OCI-LY1 (cell line): ENCODE measurements around the gene PRMT5.

Source experiments
- H2AFZ ChIP-seq: fragments of 200-600 bp; sonication (generic), shearing (Covaris generic); 2 replicates; pipeline ENCODE4 v1.6.0; 2014; ENCODE audit warnings: antibody characterized with exemption, mild to moderate bottlenecking, low read length
- H3F3A ChIP-seq: fragments of 200-600 bp; sonication (generic), shearing (Covaris generic); 2 replicates; pipeline ENCODE4 v1.6.0; 2014; ENCODE audit warnings: mild to moderate bottlenecking, antibody characterized with exemption, low read length, moderate library complexity; ENCODE audit not compliant: insufficient read depth
- H3K27ac ChIP-seq: fragments of 200-600 bp; sonication (generic); 2 replicates; pipeline ENCODE4 v1.5.1; 2014; ENCODE audit warnings: low read length, mixed run types, mild to moderate bottlenecking, low read depth; ENCODE audit not compliant: poor library complexity, severe bottlenecking
- H3K27me3 ChIP-seq: fragments of 200-600 bp; sonication (generic); 2 replicates; pipeline ENCODE4 v1.6.0; 2014; ENCODE audit warnings: antibody characterized with exemption, mild to moderate bottlenecking, low read length, moderate library complexity; ENCODE audit not compliant: insufficient read depth
- H3K36me3 ChIP-seq: fragments of 200-600 bp; sonication (generic); 2 replicates; pipeline ENCODE4 v1.6.1; 2014; ENCODE audit warnings: mild to moderate bottlenecking, antibody characterized with exemption, low read length, moderate library complexity, mixed read lengths; ENCODE audit not compliant: insufficient read depth
- H3K4me1 ChIP-seq: fragments of 200-600 bp; sonication (generic); 2 replicates; pipeline ENCODE4 v1.5.1; 2014; ENCODE audit warnings: mild to moderate bottlenecking, low read length, moderate library complexity; ENCODE audit not compliant: insufficient read depth, severe bottlenecking
- H3K4me2 ChIP-seq: fragments of 200-600 bp; sonication (generic), shearing (Covaris generic); 2 replicates; pipeline ENCODE4 v1.6.1; 2014; ENCODE audit warnings: low read length
- H3K4me3 ChIP-seq: fragments of 200-600 bp; sonication (generic); 2 replicates; pipeline ENCODE4 v1.5.1; 2014; ENCODE audit warnings: low read length, low read depth, mild to moderate bottlenecking, mixed read lengths; ENCODE audit not compliant: poor library complexity, severe bottlenecking
- H3K79me2 ChIP-seq: fragments of 200-600 bp; shearing (Covaris generic); 2 replicates; pipeline ENCODE4 v1.6.1; 2016; ENCODE audit warnings: mixed run types, low read length, mixed read lengths; ENCODE audit not compliant: insufficient read depth
- H3K9ac ChIP-seq: fragments of 200-600 bp; sonication (generic), shearing (Covaris generic); 2 replicates; pipeline ENCODE4 v1.6.1; 2014; ENCODE audit warnings: mild to moderate bottlenecking, low read length, mixed read lengths
- H3K9me2 ChIP-seq: fragments of 200-600 bp; sonication (generic), shearing (Covaris generic); 2 replicates; pipeline ENCODE4 v1.6.1; 2014; ENCODE audit warnings: low read depth, mild to moderate bottlenecking, low read length, mixed read lengths
- H3K9me3 ChIP-seq: fragments of 200-600 bp; shearing (Covaris generic); 2 replicates; pipeline ENCODE4 v1.6.1; 2014; ENCODE audit warnings: low read length, mixed read lengths
- H4K20me1 ChIP-seq: fragments of 200-600 bp; sonication (generic), shearing (Covaris generic); 2 replicates; pipeline ENCODE4 v1.6.0; 2016; ENCODE audit warnings: mild to moderate bottlenecking, low read length; ENCODE audit not compliant: insufficient read depth
- CTCF ChIP-seq: fragments of 200-600 bp; sonication (generic), shearing (Covaris generic); IDR thresholded peaks from 2 replicates; pipeline ENCODE4 v1.5.1; 2017; ENCODE audit warnings: mild to moderate bottlenecking, antibody characterized with exemption, low read length, moderate library complexity, mixed read lengths
- EZH2 ChIP-seq: fragments of 200-600 bp; sonication (generic), shearing (Covaris generic); IDR thresholded peaks from 2 replicates; pipeline ENCODE4 v1.8.0; 2017; ENCODE audit warnings: borderline replicate concordance, mixed run types, mild to moderate bottlenecking, antibody characterized with exemption, low read length, moderate library complexity, mixed read lengths

PRMT5 gene

GRCh38 chr14:22882529-22883172, 46.5 kb downstream of the PRMT5 start:
- no peak overlapping the region for H3K9ac ChIP-seq
- H2AFZ ChIP-seq = no peak overlapping the region
- H3K9me2 ChIP-seq = no peaks in the 10 kb centered on the region
- peaks cover 13% of the 10 kb centered on the region for H3K36me3 ChIP-seq
- H3K4me1 ChIP-seq = peaks cover 22% of the 10 kb centered on the region
- H3K27me3 ChIP-seq = 0 out of 2 replicates have a peak, but pooled peaks cover 6% of the 10 kb centered on the region
- no peak overlapping the region for H3K4me2 ChIP-seq
- no peak overlapping the region for H3K27ac ChIP-seq
- H4K20me1 ChIP-seq = no peaks in the 10 kb centered on the region
- TF ChIP-seq EZH2 (no peak), CTCF (no peak)
- H3F3A ChIP-seq = peaks cover 5% of the 10 kb centered on the region
- H3K9me3 ChIP-seq = no peaks in the 10 kb centered on the region
- no peaks in the 10 kb centered on the region for H3K79me2 ChIP-seq
- no peak overlapping the region for H3K4me3 ChIP-seq

- H2AFZ ChIP-seq = no peak overlapping the region
- H3F3A ChIP-seq = no peaks in the 10 kb centered on the region
- H3K27ac ChIP-seq = no peak overlapping the region
- peaks cover 19% of the 10 kb centered on the region for H3K36me3 ChIP-seq
- no peaks in the 10 kb centered on the region for H4K20me1 ChIP-seq
- no peaks in the 10 kb centered on the region for H3K9me3 ChIP-seq
- H3K4me2 ChIP-seq = no peak overlapping the region
- H3K9me2 ChIP-seq = no peaks in the 10 kb centered on the region
- H3K9ac ChIP-seq = no peak overlapping the region
- no peak overlapping the region for H3K4me3 ChIP-seq
- 0 out of 2 replicates have a peak, but pooled peaks cover 6% of the 10 kb centered on the region for H3K27me3 ChIP-seq
- H3K4me1 ChIP-seq = peaks cover 16% of the 10 kb centered on the region
- TF ChIP-seq EZH2 (no peak), CTCF (no peak)
- no peaks in the 10 kb centered on the region for H3K79me2 ChIP-seq
These were observed 47.1 kb downstream of the PRMT5 start for GRCh38 chr14:22882064-22882463.

- H4K20me1 ChIP-seq = no peaks in the 10 kb centered on the region
- H3K79me2 ChIP-seq = no peaks in the 10 kb centered on the region
- H3K9me3 ChIP-seq = no peaks in the 10 kb centered on the region
- H3K4me2 ChIP-seq = no peak overlapping the region
- TF ChIP-seq CTCF = no peak
- TF ChIP-seq EZH2 = no peak
- H3K36me3 ChIP-seq = peaks cover 51% of the 10 kb centered on the region
- H3K9me2 ChIP-seq = no peaks in the 10 kb centered on the region
- H3K27me3 ChIP-seq = no peaks in the 10 kb centered on the region
- no peak overlapping the region for H3K9ac ChIP-seq
- H2AFZ ChIP-seq = no peak overlapping the region
- H3F3A ChIP-seq = no peaks in the 10 kb centered on the region
- peaks cover 5% of the 10 kb centered on the region for H3K4me1 ChIP-seq
- H3K4me3 ChIP-seq = no peak overlapping the region
- no peak overlapping the region for H3K27ac ChIP-seq
These were observed 50.6 kb downstream of the PRMT5 start for GRCh38 chr14:22878271-22879246.
